IMR-90 (cell line): ENCODE results near the gene CLCA1. TPM values are rescaled to one million over a fixed set of nuclear protein-coding genes. Genes with fewer than 3 reads are reported as not detected.

ENCODE experiments used
- ATAC-seq: fragments of 200-7000 bp; cut with Tn5 transposase; 2 replicates; pipeline ENCODE4 v1.9.1; 2020; ENCODE audit warnings: low read depth, mild to moderate bottlenecking, moderate library complexity
- BruUV-seq: library from RNA; stranded (reverse); fragments of 400-500 nt; replicated peaks from 2 replicates; lab custom pipeline; 2021; lab: Mats Ljungman, UMichigan
- CTCF ChIA-PET: fragments of 300-600 bp; formaldehyde crosslinking; extraction: SDS; loops from one replicate; lab custom pipeline; 2021; ENCODE audit warnings: antibody characterized with exemption; lab: Yijun Ruan, JAX
- POLR2A ChIA-PET: fragments of 300-600 bp; sonication (Branson Sonifier 250); formaldehyde crosslinking; loops from one replicate; lab custom pipeline; 2022; ENCODE audit warnings: antibody characterized with exemption; ENCODE audit not compliant: unreplicated experiment; lab: Charles Lee
- DNase-seq: peaks from one replicate; pipeline ENCODE4 v3.0.0; 2013
- H2AFZ ChIP-seq: replicated peaks from 2 replicates; pipeline ENCODE3; 2013; ENCODE audit warnings: low read length, mild to moderate bottlenecking; ENCODE audit not compliant: poor library complexity
- H2AK5ac ChIP-seq: 2 replicates; pipeline ENCODE4 v1.6.1; 2013; ENCODE audit warnings: low read depth, low read length, inconsistent platforms
- H2AK9ac ChIP-seq: replicated peaks from 2 replicates; pipeline ENCODE3; 2013; ENCODE audit warnings: mild to moderate bottlenecking, low read depth, low read length, moderate library complexity; ENCODE audit not compliant: poor library complexity
- H2BK120ac ChIP-seq: 2 replicates; pipeline ENCODE4 v1.6.1; 2013; ENCODE audit warnings: low read depth, low read length, inconsistent platforms
- H2BK15ac ChIP-seq: 3 replicates; pipeline ENCODE4 v1.6.1; 2013; ENCODE audit warnings: low read depth, low read length, inconsistent platforms
- H2BK20ac ChIP-seq: 2 replicates; pipeline ENCODE4 v1.6.1; 2013; ENCODE audit warnings: low read depth, mild to moderate bottlenecking, inconsistent platforms, low read length, moderate library complexity
- H2BK5ac ChIP-seq: 2 replicates; pipeline ENCODE4 v1.6.1; 2013; ENCODE audit warnings: mild to moderate bottlenecking, low read depth, low read length, inconsistent platforms; ENCODE audit not compliant: poor library complexity, severe bottlenecking
- H3K14ac ChIP-seq: replicated peaks from 2 replicates; pipeline ENCODE4 v1.6.1; 2013; ENCODE audit warnings: low read depth, low read length, inconsistent platforms
- H3K18ac ChIP-seq: 2 replicates; pipeline ENCODE4 v1.6.1; 2013; ENCODE audit warnings: low read depth, low read length, control low read depth
- H3K23ac ChIP-seq: 2 replicates; pipeline ENCODE4 v1.6.1; 2013; ENCODE audit warnings: low read depth, low read length, inconsistent platforms
- H3K27ac ChIP-seq: 2 replicates; pipeline ENCODE4 v1.5.1; 2013; ENCODE audit warnings: mild to moderate bottlenecking, control low read depth, low read length; ENCODE audit not compliant: insufficient read depth
- H3K27me3 ChIP-seq: 2 replicates; pipeline ENCODE4 v1.6.1; 2013; ENCODE audit warnings: low read length; ENCODE audit not compliant: control insufficient read depth, insufficient read depth
- H3K36me3 ChIP-seq: 2 replicates; pipeline ENCODE4 v1.6.1; 2013; ENCODE audit warnings: low read length, mixed read lengths; ENCODE audit not compliant: control insufficient read depth, insufficient read depth
- H3K4ac ChIP-seq: 2 replicates; pipeline ENCODE4 v1.6.1; 2013; ENCODE audit warnings: low read depth, low read length, inconsistent platforms
- H3K4me1 ChIP-seq: 2 replicates; pipeline ENCODE4 v1.6.1; 2013; ENCODE audit warnings: low read length, mixed read lengths; ENCODE audit not compliant: control insufficient read depth, insufficient read depth
- H3K4me2 ChIP-seq: 2 replicates; pipeline ENCODE4 v1.6.1; 2013; ENCODE audit warnings: low read depth, mild to moderate bottlenecking, control low read depth, low read length, moderate library complexity
- H3K4me3 ChIP-seq: 2 replicates; pipeline ENCODE4 v1.5.1; 2013; ENCODE audit warnings: low read depth, mild to moderate bottlenecking, control low read depth, low read length, moderate library complexity; ENCODE audit not compliant: insufficient read depth
- H3K56ac ChIP-seq: 2 replicates; pipeline ENCODE4 v1.6.1; 2013; ENCODE audit warnings: low read length, inconsistent platforms; ENCODE audit not compliant: insufficient read depth; ENCODE audit errors: extremely low read depth
- H3K79me1 ChIP-seq, 2 experiments: 2 replicates each; pipeline ENCODE4 v1.6.1; 2013; ENCODE audit warnings: low read length in 2 of 2, inconsistent platforms in 1 of 2, low read depth in 1 of 2
- H3K9ac ChIP-seq: 2 replicates; pipeline ENCODE4 v1.6.1; 2013; ENCODE audit warnings: low read depth, low read length, control low read depth
- H3K9me1 ChIP-seq: 2 replicates; pipeline ENCODE4 v1.6.1; 2013; ENCODE audit warnings: low read length, inconsistent platforms; ENCODE audit not compliant: insufficient read depth
- H3K9me3 ChIP-seq: 2 replicates; pipeline ENCODE4 v1.6.1; 2013; ENCODE audit warnings: low read length; ENCODE audit not compliant: control insufficient read depth, insufficient read depth
- H4K20me1 ChIP-seq: 2 replicates; pipeline ENCODE4 v1.6.1; 2013; ENCODE audit warnings: low read length, inconsistent platforms; ENCODE audit not compliant: insufficient read depth
- H4K5ac ChIP-seq: 2 replicates; pipeline ENCODE4 v1.6.1; 2013; ENCODE audit warnings: mild to moderate bottlenecking, low read depth, low read length, control low read depth
- H4K8ac ChIP-seq, 2 experiments: 2 replicates each; pipeline ENCODE4 v1.6.1; 2013; ENCODE audit warnings: low read depth in 2 of 2, low read length in 2 of 2, control low read depth in 1 of 2, inconsistent platforms in 1 of 2
- H4K91ac ChIP-seq: 2 replicates; pipeline ENCODE4 v1.6.1; 2013; ENCODE audit warnings: low read depth, low read length, inconsistent platforms; ENCODE audit not compliant: insufficient read depth
- BHLHE40 ChIP-seq: fragments of 150-350 bp; IDR thresholded peaks from 2 replicates; pipeline ENCODE4 v1.6.1; 2016; ENCODE audit warnings: mild to moderate bottlenecking, low read depth, low read length
- CEBPB ChIP-seq: IDR thresholded peaks from 2 replicates; pipeline ENCODE4 v1.6.1; 2012; ENCODE audit warnings: low read depth, low read length, improper control_type of control experiment
- CHD1 ChIP-seq: IDR thresholded peaks from 2 replicates; pipeline ENCODE4 v1.6.1; 2012; ENCODE audit warnings: low read depth, low read length, improper control_type of control experiment
- FOS ChIP-seq: fragments of 150-350 bp; IDR thresholded peaks from 2 replicates; pipeline ENCODE4 v1.6.1; 2016; ENCODE audit warnings: low read depth, low read length
- MAFK ChIP-seq: IDR thresholded peaks from 2 replicates; pipeline ENCODE4 v1.6.1; 2012; ENCODE audit warnings: low read depth, low read length, improper control_type of control experiment
- MXI1 ChIP-seq: IDR thresholded peaks from 2 replicates; pipeline ENCODE4 v1.6.1; 2012; ENCODE audit warnings: low read depth, mild to moderate bottlenecking, low read length, moderate library complexity, borderline replicate concordance
- NFE2L2 ChIP-seq: fragments of 150-350 bp; IDR thresholded peaks from 2 replicates; pipeline ENCODE4 v1.6.1; 2016; ENCODE audit warnings: low read depth, mild to moderate bottlenecking, low read length
- POLR2A ChIP-seq: IDR thresholded peaks from 2 replicates; pipeline ENCODE4 v1.6.1; 2012; ENCODE audit warnings: mild to moderate bottlenecking, low read depth, low read length
- RAD21 ChIP-seq: IDR thresholded peaks from 2 replicates; pipeline ENCODE4 v1.6.1; 2012; ENCODE audit warnings: low read length, improper control_type of control experiment
- RFX5 ChIP-seq: IDR thresholded peaks from 2 replicates; pipeline ENCODE4 v1.8.0; 2012; ENCODE audit warnings: low read depth, mild to moderate bottlenecking, low read length, moderate library complexity
- WGBS, 2 experiments: methylation state at CpG; one replicate each; pipeline versions ENCODE4 v1.1.5 to v1.1.7; 2013; ENCODE audit warnings: missing lambda C conversion rate in 2 of 2; ENCODE audit not compliant: insufficient read length in 1 of 2; ENCODE audit errors: extremely low coverage in 2 of 2; 5-methylcytosine and 5-hydroxymethylcytosine counted together
- dilution Hi-C: fragments of 300-500 bp; cut with HindIII; formaldehyde crosslinking; loops from one replicate; pipeline ENCODE4 v1.14.3; 2018; ENCODE audit warnings: low sequenced_read_pairs; ENCODE audit not compliant: unreplicated experiment
- in situ Hi-C: fragments of 300-500 bp; cut with MboI; formaldehyde crosslinking; loops from 3 replicates; pipeline ENCODE4 v1.14.3; 2019; ENCODE audit warnings: low sequenced_read_pairs, inconsistent platforms, mixed read lengths
- intact Hi-C: fragments of 100-400 bp; cut with micrococcal nuclease; formaldehyde crosslinking; loops from 2 replicates; pipeline ENCODE4 v1.10.0; 2022
- polyA plus RNA-seq, 3 experiments: library from polyadenylated mRNA; depleted of rRNA; stranded (reverse); fragments of >200 nt; gene quantifications; 2 replicates each; pipeline ENCODE4 v1.2.3, GENCODE V29; 2012; ENCODE audit warnings: low replicate concordance in 1 of 3
- total RNA-seq: library from RNA; depleted of rRNA; stranded (reverse); fragments of >200 nt; gene quantifications from 2 replicates; pipeline ENCODE4 v1.2.3, GENCODE V29; 2012
- TF ChIP-seq, protein P1 (sequence below): fragments of 150-350 bp; IDR thresholded peaks from 2 replicates; pipeline ENCODE4 v1.6.1; 2016; ENCODE audit warnings: low read depth, mild to moderate bottlenecking, low read length, moderate library complexity, borderline replicate concordance
- TF ChIP-seq, protein P2 (sequence below): conservative IDR thresholded peaks from 2 replicates; pipeline ENCODE4 v1.5.1; 2012; ENCODE audit warnings: mild to moderate bottlenecking, low read depth, low read length, improper control_type of control experiment

Gene CLCA1
- total and polyA plus RNA-seq, 2 of the 4 experiments (the other 2 are of a cell fraction) = not detected

DNA sequence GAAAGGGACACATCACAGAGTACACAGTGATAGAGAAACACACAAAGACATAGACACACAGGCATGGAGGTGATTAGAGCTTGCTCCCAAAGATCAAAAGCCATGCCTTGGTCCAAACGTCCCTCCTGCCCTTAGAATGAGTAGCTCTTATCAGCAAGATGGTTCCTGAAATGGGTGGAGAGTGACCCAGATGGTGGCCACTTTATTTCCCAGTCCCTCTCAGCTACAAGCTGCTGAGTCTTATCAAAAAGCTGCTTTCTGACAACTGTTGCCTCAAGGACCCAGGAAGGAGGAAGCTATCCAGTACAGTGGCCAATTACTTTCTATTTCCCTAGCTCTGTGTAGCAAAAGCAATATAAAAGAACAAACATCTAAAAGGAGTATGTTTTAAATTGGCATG, 7.7 kb upstream of the CLCA1 start:
- Histone ChIP-seq H3K27me3 (peaks cover 4% of the 10 kb centered on the region), H3K56ac (no peak overlapping the region), H3K9me3 (no peaks in the 10 kb centered on the region), H3K9me1 (no peaks in the 10 kb centered on the region), H2AK9ac (no peak overlapping the region), H2BK5ac (no peak overlapping the region), H3K27ac (no peak overlapping the region), H3K79me1 (no peaks in the 10 kb centered on the region), H3K36me3 (no peaks in the 10 kb centered on the region), H2BK15ac (no peak overlapping the region), H3K14ac (no peak overlapping the region), H3K18ac (no peak overlapping the region), H3K9ac (no peak overlapping the region), H2AFZ (no peak overlapping the region), H2BK120ac (no peak overlapping the region), H4K5ac (no peak overlapping the region), H3K4me1 (no peaks in the 10 kb centered on the region), H3K23ac (no peak overlapping the region), H2AK5ac (no peak overlapping the region), H3K4ac (no peak overlapping the region), H3K4me3 (no peak overlapping the region), H4K91ac (no peak overlapping the region), H2BK20ac (no peak overlapping the region), H3K4me2 (no peak overlapping the region), H4K8ac (no peak overlapping the region), H4K20me1 (no peaks in the 10 kb centered on the region)
- ATAC-seq (no peak), DNase-seq (no peak)
- ChIA-PET CTCF (no interaction called here), POLR2A (no interaction called here)
- no CpG with 5 or more reads among the region's 1 CpG for WGBS, 2 experiments
- in situ Hi-C loops = no loop called here
- intact Hi-C loops = no loop called here
- TF ChIP-seq MXI1 = no peak
- TF ChIP-seq POLR2A = no peak
- TF ChIP-seq RFX5 = no peak
- TF ChIP-seq NFE2L2 = no peak
- TF ChIP-seq, protein P1, sequence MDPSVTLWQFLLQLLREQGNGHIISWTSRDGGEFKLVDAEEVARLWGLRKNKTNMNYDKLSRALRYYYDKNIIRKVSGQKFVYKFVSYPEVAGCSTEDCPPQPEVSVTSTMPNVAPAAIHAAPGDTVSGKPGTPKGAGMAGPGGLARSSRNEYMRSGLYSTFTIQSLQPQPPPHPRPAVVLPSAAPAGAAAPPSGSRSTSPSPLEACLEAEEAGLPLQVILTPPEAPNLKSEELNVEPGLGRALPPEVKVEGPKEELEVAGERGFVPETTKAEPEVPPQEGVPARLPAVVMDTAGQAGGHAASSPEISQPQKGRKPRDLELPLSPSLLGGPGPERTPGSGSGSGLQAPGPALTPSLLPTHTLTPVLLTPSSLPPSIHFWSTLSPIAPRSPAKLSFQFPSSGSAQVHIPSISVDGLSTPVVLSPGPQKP = no peak
- TF ChIP-seq BHLHE40 = no peak
- no peak for TF ChIP-seq RAD21
- TF ChIP-seq FOS = no peak
- TF ChIP-seq, protein P2, sequence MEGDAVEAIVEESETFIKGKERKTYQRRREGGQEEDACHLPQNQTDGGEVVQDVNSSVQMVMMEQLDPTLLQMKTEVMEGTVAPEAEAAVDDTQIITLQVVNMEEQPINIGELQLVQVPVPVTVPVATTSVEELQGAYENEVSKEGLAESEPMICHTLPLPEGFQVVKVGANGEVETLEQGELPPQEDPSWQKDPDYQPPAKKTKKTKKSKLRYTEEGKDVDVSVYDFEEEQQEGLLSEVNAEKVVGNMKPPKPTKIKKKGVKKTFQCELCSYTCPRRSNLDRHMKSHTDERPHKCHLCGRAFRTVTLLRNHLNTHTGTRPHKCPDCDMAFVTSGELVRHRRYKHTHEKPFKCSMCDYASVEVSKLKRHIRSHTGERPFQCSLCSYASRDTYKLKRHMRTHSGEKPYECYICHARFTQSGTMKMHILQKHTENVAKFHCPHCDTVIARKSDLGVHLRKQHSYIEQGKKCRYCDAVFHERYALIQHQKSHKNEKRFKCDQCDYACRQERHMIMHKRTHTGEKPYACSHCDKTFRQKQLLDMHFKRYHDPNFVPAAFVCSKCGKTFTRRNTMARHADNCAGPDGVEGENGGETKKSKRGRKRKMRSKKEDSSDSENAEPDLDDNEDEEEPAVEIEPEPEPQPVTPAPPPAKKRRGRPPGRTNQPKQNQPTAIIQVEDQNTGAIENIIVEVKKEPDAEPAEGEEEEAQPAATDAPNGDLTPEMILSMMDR = no peak
- no peak for TF ChIP-seq CHD1
- TF ChIP-seq MAFK = no peak
- TF ChIP-seq CEBPB = no peak
- BruUV-seq = no TSS peak
- dilution Hi-C loops = no loop called here
